ENCODE measurements around the gene OCA2. TPM values are rescaled to one million over a fixed set of nuclear protein-coding genes. Genes with fewer than 3 reads are reported as not detected.

OCA2 gene
- total RNA-seq, 1 experiment from 2014 or later, result not detected

DNA sequence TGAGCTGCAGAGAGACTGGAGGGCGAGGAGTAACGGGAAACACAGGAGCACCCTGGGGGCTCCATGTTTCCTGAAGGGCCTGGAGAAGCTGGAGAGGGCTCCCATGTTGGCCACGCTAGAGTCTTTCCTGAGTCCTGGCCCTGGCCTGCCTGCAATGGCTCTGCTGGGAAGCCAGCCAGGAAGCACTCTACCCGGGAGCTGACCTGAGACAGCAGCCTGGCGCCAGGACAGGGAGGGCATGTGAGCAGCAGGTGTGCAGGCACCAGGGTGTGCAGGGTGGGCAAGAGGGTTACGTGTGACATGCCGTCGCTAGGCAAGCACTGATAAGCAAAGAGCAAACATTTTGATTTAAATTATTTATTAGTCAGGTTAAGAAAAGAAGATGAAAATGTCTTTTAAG, 301.4 kb downstream of the OCA2 start:
- DNase-seq, result no peak
- Histone ChIP-seq H3K4me3 (no peak overlapping the region), H3K9me3 (no peaks in the 10 kb centered on the region), H3K27me3 (no peaks in the 10 kb centered on the region), H3K36me3 (no peaks in the 10 kb centered on the region)

DNA sequence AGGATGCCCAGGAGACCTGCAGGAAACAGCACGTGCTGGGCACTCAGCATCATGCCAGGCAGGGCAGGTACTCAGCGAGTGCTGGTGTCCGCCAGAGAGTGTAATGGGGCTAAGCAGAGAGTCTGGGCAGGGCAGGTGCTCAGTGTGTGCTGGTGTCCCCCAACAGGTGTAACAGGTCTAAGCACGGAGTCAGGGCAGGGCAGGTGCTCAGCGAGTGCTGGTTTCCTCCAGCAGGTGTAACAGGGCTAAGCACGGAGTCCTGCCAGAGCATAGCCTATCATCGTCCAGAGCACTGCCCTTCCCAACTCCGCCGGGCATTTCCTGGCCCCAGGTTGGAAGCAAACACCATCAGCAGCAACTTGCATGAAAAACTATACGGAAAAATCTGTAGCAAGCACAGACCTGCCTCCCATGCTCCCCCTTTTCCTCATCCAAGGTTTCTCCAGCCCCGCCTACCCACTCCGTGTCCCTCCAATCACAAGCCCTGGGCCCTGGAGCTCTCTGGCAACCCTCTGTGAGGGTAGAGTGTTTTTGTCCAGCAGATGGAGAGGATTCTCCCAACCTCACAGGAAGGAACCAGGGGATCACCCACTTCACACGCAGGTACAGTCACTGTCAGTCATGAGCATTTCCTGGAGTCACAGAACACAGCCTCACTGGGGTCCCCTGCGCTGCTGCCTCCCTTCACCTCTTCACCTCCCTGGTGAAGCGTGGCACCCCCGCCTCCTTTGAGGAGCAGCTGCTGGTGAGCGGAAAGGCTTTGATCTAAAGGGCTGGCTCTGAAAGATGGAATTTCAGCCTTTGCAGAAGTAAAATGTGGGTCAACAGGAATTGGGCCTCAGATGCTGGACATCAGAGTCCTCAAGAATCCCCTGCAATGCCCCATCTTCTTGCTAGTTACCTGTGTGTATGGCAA, 302.5 kb downstream of the OCA2 start:
- Histone ChIP-seq H3K27me3 (no peaks in the 10 kb centered on the region), H3K36me3 (no peaks in the 10 kb centered on the region), H3K9me3 (no peaks in the 10 kb centered on the region), H3K4me3 (no peak overlapping the region)
- DNase-seq, result no peak

DNA sequence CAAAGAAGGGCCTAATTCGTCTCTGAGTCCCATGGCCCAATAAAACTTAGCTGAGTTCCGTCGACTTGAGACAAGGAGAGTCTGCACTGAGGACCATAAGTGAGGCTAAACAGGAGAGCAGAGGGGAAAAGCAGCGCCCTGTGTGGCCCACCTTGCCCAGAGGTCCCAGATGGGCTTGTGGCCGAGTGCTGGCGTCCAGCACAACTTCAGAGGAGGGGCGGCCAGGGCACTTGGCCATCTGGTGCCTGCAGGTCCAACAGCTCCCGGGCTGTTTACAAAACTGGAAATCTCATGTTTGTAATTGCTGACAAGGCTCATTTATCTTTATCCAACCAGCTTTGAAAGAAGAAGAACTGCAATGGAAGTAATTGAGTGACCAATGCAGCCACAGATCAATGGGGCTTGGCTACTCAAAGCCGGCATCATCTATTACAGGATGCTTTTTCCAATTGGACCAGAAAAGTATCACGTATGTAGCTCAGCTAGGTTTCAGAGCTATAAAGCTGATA, 306.3 kb downstream of the OCA2 start:
- H3K9me3 ChIP-seq, result no peaks in the 10 kb centered on the region
- no peaks in the 10 kb centered on the region for H3K27me3 ChIP-seq
- no peaks in the 10 kb centered on the region for H3K36me3 ChIP-seq
- no peak for DNase-seq
- H3K4me3 ChIP-seq, result no peak overlapping the region

DNA sequence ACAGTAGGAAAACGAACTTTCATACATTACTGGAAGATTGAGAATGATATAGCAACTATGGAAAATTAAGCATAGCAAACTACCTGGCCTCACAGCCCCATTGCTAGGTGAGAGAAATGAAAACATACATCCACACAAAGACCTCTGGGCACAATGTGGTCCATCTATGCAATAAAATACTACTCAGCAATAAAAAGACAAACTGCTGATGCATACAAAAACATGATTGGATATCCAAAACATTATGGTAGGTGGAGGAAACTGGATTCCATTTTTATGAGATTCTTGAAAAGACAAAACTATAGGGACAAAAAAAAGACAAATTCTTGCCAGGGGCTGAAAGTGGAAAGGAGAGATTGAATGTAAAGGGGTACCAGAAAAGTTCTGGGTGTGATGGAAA, 308.8 kb downstream of the OCA2 start:
- Histone ChIP-seq H3K4me3 (no peak overlapping the region), H3K27me3 (no peaks in the 10 kb centered on the region), H3K36me3 (no peaks in the 10 kb centered on the region), H3K9me3 (no peaks in the 10 kb centered on the region)
- DNase-seq, result no peak

DNA sequence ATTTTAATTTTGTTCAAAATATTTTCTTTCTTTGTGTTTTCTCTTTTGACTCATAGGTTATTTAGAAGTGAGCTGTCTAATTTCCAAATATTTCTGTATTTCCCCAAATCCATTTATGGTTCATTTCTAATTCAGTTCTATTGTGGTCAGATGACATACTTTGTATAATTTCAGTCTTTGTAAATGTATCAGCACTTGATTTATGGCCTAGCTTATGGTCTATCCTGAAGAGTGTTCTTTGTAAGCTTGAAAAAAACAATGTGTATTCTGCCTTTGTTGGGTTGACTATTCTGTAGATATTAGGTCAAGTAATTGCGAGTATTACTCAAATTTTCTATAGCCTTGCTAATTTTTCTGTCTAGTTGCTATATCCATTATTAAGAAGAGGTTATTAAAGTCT, 311.2 kb downstream of the OCA2 start:
- H3K36me3 ChIP-seq, result no peaks in the 10 kb centered on the region
- no peaks in the 10 kb centered on the region for H3K9me3 ChIP-seq
- no peak for DNase-seq
- no peaks in the 10 kb centered on the region for H3K27me3 ChIP-seq
- H3K4me3 ChIP-seq, result no peak overlapping the region

DNA sequence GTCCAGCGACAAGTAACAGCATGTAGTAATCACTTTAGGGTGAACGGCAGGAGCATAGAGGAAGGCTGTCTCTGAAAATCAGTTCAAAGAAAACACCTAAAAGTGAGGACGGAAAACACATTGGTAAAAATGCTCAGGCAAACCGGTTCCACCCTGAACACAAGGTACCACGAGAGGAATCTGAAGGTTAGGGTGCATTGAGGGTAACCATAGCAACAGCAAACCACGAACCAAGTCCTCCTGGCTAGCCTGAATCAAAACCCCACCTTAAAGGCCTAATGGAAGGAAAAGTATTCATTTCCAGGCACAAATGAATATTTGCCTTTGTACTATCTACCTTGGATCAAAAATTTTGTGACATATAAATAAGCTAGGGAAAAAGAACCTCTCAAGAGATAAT, 315.0 kb downstream of the OCA2 start:
- H3K4me3 ChIP-seq, result no peak overlapping the region
- no peaks in the 10 kb centered on the region for H3K36me3 ChIP-seq
- H3K27me3 ChIP-seq, result no peaks in the 10 kb centered on the region
- no peaks in the 10 kb centered on the region for H3K9me3 ChIP-seq
- DNase-seq, result no peak

DNA sequence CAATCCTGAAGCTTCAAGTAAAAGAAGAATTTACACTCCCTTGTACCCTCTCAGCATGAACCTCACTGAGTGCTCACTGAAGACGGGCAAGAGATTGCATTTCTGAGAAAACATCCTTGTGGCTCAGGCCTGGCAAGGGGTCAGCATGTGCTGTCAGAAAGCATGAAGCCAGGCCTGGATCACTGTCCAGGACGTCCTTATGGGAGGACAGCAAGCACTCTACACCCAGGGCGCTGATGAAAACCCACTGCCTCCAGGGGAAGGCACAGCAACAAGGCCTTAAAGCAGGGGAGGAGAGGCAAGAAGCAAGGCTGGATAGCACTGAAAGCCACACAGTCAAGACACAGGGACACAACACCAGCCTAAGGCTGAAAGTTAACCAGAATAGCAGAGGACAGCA, 315.4 kb downstream of the OCA2 start:
- H3K9me3 ChIP-seq, result no peaks in the 10 kb centered on the region
- H3K4me3 ChIP-seq, result no peak overlapping the region
- DNase-seq, result no peak
- no peaks in the 10 kb centered on the region for H3K27me3 ChIP-seq
- H3K36me3 ChIP-seq, result no peaks in the 10 kb centered on the region

DNA sequence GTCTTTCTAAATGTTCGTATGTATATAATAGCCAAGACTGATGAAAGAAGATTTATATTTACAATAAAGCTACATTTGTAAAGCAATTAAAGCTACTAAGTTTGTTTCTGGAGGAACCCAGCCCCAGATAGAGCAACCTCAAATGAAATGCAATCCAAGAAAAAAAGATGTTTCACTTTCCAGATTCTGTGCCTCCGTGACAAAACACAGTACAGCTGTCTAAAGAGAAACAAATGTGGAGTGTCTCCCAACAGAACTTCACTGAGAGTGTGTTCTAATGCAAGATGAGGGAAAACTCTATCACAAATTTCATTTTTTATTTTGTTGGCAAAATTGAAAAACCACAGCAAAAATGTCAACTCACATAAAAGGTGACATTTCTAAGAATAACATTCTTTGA, 317.0 kb downstream of the OCA2 start:
- no peak for DNase-seq
- H3K4me3 ChIP-seq, result no peak overlapping the region
- H3K36me3 ChIP-seq, result no peaks in the 10 kb centered on the region
- H3K9me3 ChIP-seq, result no peaks in the 10 kb centered on the region
- no peaks in the 10 kb centered on the region for H3K27me3 ChIP-seq

DNA sequence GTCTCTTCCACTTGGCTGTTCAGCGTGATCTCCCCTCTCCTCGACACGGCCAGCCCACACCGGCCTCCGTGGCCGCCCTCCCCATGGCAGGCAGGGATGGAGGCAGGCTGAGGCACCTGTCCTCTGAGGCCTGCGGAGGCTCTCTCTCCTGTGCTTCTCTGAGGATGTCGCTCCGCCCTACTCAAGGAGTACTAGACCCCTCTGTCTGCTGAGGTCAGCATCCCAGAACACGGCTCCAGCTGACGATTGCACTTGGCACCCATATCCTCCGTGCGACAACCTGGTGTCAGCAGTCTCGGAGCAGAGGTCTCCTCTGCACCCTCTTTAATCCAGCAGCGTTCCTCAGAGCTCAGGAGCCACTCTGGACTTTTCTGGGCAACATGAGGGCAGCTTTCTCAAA, 322.6 kb downstream of the OCA2 start:
- H3K9me3 ChIP-seq, result no peaks in the 10 kb centered on the region
- no peaks in the 10 kb centered on the region for H3K36me3 ChIP-seq
- no peaks in the 10 kb centered on the region for H3K27me3 ChIP-seq
- no peak for DNase-seq
- H3K4me3 ChIP-seq, result no peak overlapping the region

DNA sequence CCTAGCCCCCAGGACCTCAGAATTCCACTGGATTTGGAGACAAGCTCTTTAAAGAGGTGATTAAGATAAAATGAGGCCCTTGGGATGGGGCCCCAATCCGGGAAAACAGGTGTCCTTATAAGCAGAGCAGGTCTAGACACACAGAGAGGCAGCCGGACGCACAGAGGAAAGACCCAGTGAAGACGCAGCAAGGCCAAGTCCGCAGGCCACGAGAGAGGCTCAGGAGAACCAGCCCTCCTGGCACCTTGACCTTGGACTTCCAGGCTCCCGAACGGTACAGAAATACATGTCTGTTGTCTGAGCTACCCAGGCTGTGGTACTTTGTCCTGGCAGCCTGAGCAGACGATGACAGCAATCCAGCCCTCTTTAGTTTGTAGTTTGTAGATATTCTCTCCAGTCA, 324.5 kb downstream of the OCA2 start:
- no peak for DNase-seq
- Histone ChIP-seq H3K9me3 (no peaks in the 10 kb centered on the region), H3K4me3 (no peak overlapping the region), H3K36me3 (no peaks in the 10 kb centered on the region), H3K27me3 (no peaks in the 10 kb centered on the region)

DNA sequence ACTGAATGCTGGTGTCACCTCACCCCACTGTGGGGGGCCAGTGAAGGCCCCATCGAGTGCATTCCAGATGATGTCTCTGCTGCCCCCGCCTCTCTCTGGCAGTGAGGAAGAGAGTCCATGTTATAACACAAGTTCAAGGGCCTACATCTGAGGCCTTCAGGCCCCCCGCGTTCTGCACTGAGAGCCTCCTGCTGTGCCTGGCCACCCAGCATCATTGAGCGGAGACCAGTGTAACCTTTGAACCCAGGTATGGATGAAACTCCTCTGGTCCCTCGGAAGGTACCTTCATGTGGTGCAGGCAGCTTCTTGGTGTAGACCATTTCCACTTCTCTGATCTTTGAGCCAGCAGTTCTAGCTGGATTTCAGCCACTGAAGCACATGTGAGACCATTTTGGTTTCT, 324.9 kb downstream of the OCA2 start:
- DNase-seq, result no peak
- Histone ChIP-seq H3K27me3 (no peaks in the 10 kb centered on the region), H3K4me3 (no peak overlapping the region), H3K9me3 (no peaks in the 10 kb centered on the region), H3K36me3 (no peaks in the 10 kb centered on the region)

DNA sequence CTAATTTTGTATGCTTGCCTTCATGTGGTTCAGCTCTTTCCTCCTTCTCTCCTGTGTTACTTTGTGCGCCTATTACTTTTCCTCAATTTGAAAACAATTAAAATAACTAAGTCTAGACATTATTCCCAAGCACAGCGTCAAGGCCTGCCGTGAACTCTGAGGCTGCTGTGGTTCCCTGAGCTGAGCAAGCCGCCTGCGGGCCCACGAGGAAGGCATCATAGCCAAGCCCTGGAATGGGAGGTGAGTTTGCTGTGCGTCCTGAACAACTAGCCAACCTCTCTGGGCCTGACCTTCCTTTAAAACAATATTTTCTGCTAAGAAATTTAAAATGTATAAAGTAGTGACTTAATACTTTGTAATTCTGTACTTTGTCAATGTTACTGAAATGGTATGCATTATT, 327.2 kb downstream of the OCA2 start:
- no peaks in the 10 kb centered on the region for H3K9me3 ChIP-seq

DNA sequence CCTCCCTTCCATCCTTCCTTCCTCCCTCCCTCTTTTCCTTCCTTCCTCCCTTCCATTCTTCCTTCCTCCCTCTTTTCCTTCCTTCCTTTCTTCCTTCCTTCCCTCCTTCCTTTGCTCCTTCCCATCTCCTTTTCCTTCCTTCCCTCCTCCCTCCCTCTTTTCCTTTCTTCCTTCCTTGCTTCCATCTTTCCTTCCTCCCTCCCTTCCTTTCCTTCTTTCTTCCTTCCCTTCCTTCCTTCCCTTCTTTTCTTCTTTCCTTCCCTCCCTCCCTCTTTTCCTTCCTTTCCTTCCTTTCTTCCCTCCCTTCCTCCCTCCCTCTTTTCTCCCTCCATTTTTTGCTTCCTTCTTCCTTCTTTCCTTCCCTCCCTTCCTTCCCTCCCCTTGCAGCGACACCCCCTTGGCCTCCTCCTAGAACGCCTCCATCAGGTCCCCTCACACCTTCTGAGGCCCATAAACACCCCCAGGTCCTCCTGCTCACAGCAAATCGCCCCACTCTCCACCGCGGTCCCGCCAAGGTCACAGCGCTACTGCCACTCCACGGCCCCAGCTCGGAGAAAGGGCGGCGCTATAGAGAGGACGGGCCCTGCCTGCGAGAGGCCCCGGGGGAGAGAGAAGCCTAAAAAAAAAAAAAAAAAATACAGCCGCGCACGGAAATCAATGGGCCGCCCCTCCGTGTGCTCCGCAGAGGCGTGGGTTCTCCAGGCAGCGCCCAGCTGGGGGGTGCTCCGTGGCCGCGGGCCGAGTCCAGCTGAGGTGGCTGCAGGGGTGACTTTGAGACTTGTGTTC, 328.2 kb downstream of the OCA2 start:
- no peak for DNase-seq
- Histone ChIP-seq H3K36me3 (no peaks in the 10 kb centered on the region), H3K27me3 (no peaks in the 10 kb centered on the region), H3K4me3 (no peak overlapping the region), H3K9me3 (no peaks in the 10 kb centered on the region)

More for the DNA sequence above, 327.2 kb downstream of the OCA2 start:
- no peak for DNase-seq
- no peaks in the 10 kb centered on the region for H3K27me3 ChIP-seq
- H3K36me3 ChIP-seq, result no peaks in the 10 kb centered on the region
- no peak overlapping the region for H3K4me3 ChIP-seq

DNA sequence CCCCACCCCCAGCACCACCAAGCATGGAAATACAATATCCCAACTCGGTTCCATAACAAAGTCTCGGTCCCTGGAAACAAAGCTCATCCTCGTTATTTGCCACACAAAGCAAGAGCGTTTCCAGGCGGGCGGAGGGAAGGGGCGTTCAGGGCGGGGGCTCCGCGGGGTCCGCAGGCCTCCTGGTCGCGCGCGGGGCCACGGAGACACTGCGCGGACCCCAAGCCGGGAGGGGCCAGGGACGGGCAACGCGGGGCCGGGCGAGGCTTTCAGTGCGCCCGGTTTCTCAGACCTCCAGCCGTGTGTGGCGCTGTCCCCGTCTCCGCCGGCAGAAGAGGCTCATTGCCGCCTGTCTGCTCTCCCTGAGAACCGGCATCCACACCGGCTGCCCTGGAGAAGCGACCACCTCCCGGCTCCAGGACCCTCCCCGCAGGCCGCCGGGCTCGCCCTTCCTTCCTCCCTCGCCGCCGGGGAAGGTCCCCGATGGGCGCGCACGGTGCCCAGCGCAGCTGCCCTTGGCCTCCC, 329.0 kb downstream of the OCA2 start:
- Histone ChIP-seq H3K9me3 (no peaks in the 10 kb centered on the region), H3K36me3 (no peaks in the 10 kb centered on the region), H3K27me3 (no peaks in the 10 kb centered on the region), H3K4me3 (no peak overlapping the region)
- no peak for DNase-seq

DNA sequence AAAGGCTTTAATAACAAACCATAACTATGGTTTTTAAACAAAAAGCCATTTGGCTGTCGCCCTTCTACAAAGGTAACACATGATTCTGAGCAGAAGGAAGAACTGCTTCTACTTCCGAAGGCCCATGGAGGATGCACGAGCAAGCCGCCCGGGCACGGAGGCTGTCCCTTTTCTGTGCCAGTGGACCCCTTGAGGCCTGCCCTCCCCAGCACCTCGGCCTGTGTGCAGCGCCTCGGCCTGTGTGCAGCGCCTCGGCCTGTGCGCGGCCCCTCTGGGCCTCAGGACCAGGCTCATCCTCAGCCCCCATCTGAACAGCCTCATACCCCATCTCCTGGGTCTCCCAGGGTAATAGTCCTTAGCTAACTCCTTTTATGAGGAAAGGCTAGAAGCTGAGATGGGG, 329.5 kb downstream of the OCA2 start:
- Histone ChIP-seq H3K9me3 (no peaks in the 10 kb centered on the region), H3K27me3 (no peaks in the 10 kb centered on the region), H3K36me3 (no peaks in the 10 kb centered on the region), H3K4me3 (no peak overlapping the region)
- no peak for DNase-seq

DNA sequence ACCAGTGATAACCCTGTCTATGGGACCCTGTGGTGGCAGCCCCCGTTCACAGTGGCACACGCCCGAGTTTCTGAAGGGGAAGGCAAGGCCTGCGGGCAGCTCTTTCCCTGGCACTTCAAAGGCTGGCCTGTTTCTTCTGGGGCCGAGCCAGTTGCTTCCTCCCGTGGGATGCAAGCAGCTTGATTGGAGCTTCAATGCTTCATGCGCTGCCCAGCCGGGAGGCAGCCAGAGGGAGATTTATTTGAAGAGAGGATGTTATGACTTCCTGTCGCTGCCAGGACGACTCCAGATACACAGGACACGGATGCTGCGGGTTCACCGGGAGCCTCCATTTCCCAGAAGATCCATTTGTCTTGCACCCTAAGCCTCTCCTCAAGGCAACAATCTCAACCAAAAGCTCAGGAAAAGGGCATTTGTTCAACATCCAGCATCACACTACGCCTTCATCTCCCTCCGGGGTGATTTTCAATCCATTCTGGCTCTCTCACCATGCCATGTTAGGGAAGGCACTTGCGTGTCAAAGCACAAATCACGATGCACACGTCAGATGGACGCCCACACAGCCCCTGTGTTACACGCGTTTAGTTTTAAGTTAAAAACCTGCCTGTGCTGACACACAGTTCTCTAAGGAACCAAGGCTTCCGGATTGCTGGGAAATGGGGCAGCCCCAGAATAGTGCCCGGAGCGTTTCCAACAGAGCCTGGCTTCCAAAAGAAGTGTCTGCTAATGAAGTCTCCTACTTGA, 330.2 kb downstream of the OCA2 start:
- Histone ChIP-seq H3K9me3 (no peaks in the 10 kb centered on the region), H3K27me3 (no peaks in the 10 kb centered on the region), H3K36me3 (no peaks in the 10 kb centered on the region), H3K4me3 (no peak overlapping the region)
- no peak for DNase-seq
